Renal cortical epithelial cell (primary cell): ENCODE results near the gene NR2F2. TPM values are rescaled to one million over a fixed set of nuclear protein-coding genes. Genes with fewer than 3 reads are reported as not detected.

Source experiments
- DNase-seq: peaks from one replicate; pipeline ENCODE4 v3.0.0-alpha.2; 2011; ENCODE audit warnings: low read depth
- total RNA-seq: library from RNA; depleted of rRNA; stranded (reverse); fragments of >200 nt; gene quantifications from 2 replicates; pipeline ENCODE4 v1.2.3, GENCODE V29; 2014

NR2F2 gene
- total RNA-seq, 1 donor from 2014 or later: 37.3 TPM

GRCh38 chr15:96353416-96353929, 23.0 kb downstream of the NR2F2 start:
- no peak for DNase-seq

DNA sequence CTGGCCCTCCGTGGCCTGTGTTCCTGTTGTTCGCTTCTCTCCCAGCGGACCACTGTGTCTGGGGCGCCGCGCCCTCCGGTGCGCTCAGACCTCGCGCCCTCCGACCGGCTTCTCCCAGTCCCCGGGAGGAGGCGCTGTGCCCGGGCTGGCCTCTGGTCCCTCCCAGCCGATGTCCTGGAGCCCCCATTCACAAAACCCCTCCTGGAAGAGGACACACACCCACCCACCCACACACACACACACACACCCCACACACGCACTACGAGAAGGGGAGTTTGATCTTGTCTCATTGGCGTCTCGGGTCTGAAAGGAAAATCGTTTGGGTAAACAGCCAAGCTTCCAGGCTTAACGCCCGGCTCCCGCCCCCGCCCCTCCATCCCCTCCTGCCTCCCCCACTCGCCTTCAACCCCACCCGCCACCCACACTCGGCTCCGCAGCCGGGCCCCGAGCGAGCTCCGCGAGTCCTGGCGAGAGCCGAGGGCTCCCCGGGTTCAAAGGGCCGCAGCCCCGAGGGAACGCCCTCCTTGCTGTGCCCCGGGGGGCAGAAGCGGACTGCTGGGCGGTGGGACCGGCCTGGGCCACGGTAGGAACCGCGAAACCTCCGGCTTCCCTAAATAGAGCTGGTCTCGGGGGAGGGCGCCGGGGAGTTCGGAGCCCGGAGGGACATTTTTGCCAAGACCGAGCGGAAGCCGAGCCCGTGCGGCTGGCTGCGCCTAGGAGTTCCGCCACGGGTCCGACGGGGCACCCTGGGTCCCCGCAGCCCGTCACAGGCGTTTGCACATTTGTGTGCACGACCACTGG, 23.6 kb downstream of the NR2F2 start:
- DNase-seq: no peak

GRCh38 chr15:96354731-96355567, 24.4 kb downstream of the NR2F2 start:
- DNase-seq: peak; percentile 88

GRCh38 chr15:96355568-96356187, 25.2 kb downstream of the NR2F2 start:
- no peak for DNase-seq

DNA sequence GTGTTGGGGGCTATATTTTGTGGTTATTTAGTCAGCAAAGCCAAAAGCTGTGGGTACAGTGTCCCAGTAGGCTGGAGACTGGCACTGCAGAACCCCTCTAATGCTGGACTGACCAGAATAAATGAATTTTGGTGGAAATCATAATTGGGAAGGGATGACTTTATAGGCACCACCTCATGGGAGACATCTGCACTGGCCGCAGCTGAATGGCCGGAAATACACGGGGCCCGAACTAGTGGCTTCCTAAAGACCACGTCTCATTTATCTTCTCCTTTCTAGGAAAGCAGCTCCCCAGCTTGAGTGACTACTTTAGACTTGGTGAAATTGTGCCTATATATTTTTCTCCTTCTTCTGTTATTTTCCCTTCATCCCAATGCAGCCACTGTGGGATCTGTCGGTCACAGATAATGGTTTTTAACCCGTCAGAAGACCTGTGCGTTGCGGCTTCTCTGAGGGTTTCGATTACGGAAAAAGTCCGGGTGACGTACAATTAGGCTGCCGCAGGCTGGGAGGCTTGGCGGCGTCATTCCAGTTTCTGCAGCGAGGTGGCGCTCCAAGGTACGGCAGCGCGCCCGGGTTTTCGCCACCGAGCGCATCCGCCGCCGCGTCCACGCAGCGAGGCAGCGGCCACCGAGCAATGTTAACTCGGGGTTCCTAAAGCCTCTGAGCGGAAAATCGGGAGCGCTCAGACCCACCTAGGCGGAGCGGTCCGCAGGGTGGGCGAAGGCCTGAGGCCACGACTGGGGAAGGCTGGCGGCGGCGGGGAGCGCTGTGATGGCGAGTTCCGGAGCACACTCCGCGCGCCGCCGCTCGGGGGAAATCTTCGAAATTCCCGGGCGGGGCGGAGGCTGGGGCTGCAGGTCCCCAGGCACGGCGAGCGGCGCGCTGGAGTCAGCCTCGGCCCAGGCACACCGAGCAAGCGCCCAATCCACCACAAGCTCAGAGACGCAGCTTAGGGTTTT, 26.3 kb downstream of the NR2F2 start:
- peak; percentile 64 for DNase-seq

DNA sequence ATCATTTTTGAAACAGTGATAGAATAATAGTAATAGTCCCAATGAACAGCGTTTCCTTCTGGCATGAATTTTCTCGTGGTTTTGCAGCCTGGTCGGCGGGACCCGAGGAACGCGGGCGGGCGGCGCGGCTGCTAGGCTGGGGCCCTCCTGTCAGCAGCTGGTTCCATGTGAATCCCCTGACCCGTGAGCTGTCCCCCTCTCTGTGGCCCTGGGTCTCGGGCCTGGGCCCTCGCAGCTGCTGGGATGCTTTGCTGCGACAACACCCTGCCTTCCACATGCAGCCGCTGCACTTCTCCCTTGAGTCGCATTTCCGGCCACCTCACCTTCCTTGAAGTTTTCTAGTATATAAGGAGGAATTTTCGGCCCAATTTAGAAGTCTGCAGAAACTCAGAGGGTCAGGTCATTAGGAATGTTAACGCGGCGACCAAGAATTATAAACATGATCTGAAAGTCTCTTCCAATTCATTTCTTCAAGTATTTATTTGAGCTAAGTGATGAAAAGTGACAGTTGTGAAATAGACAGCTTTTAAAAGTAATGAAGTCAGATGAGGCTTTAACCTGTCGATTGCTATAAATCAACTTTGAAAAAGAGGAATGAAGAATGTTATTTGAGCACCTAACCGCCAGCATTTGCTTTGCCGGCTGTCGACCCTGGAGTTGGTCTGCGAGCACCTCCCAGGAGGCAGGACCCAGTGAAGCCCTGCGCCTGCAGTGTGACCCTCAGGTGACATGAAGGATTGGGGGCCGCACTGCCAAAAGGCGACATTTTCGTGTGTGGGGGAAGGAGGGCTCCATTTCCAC, 27.7 kb downstream of the NR2F2 start:
- DNase-seq: no peak

DNA sequence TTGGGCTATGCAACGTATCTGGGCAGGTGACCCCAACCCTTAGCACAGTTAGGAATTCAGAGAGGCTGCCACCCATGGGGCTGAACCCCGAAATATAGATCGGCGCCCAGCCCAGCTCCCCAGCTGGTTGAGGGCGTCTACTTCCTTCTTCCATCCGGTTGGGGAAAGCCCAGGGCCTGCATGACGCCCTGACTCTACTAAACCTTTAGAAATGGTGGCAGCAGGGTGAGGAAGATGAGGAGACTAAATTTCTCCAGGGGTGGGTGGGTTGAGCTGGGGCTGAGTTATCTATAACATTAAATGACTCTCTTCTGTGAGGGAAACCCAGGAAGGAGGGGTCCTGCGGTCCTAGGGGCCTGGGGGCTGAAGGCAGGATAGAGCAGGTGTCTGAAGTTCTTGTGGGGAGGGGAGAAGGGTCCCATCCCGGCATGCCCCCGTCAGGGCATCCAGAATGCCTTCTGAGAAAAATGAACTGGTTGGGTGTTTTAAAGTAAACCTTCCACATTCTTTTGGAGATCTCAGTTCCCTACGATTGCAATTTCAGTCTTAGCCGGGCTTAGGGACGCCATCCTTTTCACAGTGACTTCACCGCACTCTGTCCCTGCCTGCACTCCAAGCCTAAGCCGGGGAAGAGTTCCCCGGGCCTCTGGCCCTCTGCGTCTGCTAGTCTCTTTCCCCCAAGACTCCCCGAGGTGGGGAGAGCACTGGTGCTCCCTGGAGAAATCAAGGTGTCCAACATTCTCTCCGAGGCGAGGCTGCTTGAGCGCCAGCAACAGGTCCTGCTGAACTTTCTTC, 28.5 kb downstream of the NR2F2 start:
- DNase-seq: no peak

DNA sequence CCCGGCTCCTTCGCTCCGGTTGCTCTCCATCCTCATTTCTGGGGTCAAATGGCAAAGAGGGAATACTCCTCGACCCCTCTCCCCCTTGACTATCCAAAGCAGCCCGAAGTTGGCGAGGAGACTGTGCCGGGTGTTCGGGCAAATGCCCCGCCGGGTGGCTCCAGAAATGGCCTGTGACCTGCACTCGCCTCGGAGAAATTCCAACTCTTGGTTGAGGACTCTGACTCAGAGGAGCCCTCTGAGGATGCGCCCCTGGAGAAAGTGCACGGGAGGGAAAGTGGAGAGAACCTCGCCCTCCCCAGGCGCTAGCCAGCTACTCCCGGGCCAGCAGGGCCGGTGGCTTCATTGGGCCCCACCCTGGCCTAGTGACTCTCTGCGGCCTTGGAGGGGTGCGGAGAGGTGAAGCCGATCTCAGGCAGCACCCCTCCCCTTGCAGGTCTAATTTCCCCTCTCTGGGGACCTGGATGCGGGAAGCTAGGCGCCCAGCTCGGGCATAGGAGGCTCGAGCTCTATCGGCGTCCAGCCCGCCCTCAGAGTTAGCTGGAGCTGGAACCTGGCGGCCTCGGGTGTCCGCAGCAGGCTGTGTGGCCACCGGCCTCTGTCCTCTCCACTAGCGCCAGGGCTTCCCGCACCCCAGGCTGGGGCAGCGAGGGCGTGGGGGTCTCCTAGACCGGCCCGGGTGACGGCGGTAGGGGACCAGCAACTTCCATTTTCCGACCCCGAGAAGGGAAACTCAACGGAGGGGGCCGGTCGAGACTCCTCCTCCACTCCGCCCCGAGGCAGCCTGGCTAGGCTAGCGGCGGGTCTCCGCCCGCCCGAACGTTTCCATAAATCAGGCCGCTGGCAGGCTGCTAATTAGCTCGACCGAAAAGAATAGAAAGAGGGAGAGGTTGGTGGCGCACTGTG, 29.4 kb downstream of the NR2F2 start:
- no peak for DNase-seq

DNA sequence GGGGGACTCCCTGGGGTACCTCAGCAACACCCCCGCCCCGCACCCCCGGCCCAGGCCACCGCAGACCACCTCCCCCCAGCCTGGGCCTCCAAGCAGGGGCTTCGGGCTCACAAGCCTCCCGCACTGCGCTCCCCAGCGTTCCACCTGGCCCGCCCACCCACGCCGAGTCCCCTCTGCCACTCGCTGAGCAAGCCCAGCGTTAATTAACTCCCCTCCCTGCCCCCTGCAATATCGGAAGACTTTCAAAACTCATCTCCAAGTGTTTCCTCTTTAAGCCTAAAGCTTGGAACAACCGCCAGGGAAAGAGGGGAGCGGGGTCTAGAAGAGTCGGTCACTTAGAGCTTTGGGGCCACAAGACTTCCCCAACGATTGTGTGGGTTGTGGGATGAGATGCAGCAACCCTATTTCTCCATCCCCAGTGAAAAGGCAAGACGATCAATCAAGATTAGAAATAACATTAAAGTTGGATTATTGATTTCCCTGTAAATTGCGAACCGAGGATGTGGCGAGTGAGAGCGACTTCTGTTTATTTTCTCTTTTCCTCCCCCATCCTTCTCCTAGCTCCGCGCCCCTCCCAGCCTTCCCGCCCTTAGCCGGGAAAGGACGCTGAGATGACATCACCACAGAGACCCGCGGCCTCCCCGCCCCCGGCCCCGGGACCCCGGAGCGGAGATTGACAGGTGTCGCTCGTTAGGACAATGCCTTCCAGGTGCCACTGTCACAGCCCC, 30.2 kb downstream of the NR2F2 start:
- DNase-seq: no peak

GRCh38 chr15:96361309-96362010, 31.0 kb downstream of the NR2F2 start:
- no peak for DNase-seq

- DNase-seq: no peak
These were observed 31.7 kb downstream of the NR2F2 start for GRCh38 chr15:96362011-96362754.

DNA sequence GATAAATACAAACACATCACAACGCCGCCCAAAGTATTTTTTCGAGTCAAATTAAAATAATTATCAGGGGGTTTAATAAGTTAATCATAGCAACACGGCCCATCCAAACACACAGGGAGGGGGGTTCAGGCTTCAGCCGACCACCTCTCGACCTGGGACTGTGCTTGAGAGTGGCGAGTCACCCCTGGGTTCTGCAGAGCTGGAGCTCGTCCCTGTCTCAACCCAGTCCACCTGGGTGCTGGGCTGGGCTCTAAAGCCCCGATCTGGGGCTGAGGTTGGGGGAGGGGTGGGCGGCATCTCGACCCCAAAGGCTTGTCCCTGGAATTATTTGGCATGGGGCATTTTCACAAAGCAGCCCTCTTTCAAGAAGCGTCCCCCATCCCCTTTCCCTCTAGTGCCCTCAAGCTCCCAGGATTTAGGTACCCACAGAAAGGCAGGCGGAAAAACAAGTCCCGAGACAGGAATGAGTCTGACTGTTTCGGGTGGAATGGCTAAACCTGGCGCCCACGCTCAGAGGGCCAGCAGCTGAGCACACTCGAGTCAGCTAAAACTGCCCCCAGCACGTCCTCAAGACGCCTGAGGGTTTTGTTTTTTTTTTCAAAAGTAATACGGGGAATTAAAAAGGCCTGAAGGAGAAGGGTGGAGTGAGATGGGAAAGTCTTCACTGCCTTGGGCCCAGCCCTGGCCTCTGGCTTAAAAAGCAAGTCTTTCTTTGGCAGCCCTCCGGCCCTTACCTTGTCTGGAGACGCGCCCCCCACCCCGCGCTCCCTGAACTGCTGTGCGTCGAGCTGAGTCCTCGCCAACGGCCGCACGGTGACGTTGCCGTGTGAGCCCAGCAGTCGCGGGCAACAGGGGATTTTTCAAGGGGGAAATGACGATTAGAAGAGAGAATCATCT, 32.5 kb downstream of the NR2F2 start:
- no peak for DNase-seq

DNA sequence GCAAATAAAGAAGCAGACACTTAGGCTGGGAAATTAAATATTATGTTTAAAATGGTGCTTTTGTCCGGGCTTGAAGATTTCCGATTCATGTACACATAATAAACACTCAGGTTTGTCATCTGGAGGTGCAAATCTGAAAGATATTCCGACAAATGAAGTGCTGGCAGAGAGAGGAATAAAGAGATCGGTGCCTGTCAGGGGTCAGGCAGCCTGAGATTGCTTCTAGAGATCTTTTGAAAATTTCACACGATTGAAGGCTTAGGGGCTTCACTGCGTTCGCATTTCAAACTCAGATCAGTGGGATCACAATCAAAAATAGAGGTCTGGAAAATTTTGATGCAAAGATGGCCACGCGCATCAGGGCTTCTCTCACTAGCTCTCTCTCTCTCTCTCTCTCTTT, 33.2 kb downstream of the NR2F2 start:
- DNase-seq: no peak

GRCh38 chr15:96365781-96366525, 35.5 kb downstream of the NR2F2 start:
- no peak for DNase-seq

- no peak for DNase-seq
These were observed 36.0 kb downstream of the NR2F2 start for GRCh38 chr15:96366526-96366877.
